Mucosa of stomach (tissue), 1 donor: ENCODE measurements around the gene IRGC.
"Not testable (repeated sequence)": the region's sequence is repeated elsewhere in the genome, so short reads cannot be mapped to it uniquely, and the experiment has no call there.

Experiments used
- H3K27me3 ChIP-seq: one replicate; pipeline ENCODE4 v1.7.0; 2013; ENCODE audit warnings: mild to moderate bottlenecking, low read length; ENCODE audit not compliant: control insufficient read depth, insufficient read depth
- H3K36me3 ChIP-seq: one replicate; pipeline ENCODE4 v1.7.0; 2013; ENCODE audit warnings: low read length; ENCODE audit not compliant: control insufficient read depth, insufficient read depth
- H3K4me1 ChIP-seq: one replicate; pipeline ENCODE4 v1.7.0; 2013; ENCODE audit warnings: mild to moderate bottlenecking, low read length; ENCODE audit not compliant: control insufficient read depth, insufficient read depth
- H3K4me3 ChIP-seq: one replicate; pipeline ENCODE4 v1.7.0; 2013; ENCODE audit warnings: low read length
- H3K9ac ChIP-seq: one replicate; pipeline ENCODE4 v1.7.0; 2013; ENCODE audit warnings: mild to moderate bottlenecking, low read length, moderate library complexity
- H3K9me3 ChIP-seq: one replicate; pipeline ENCODE4 v1.7.0; 2013; ENCODE audit warnings: mild to moderate bottlenecking, low read length, moderate library complexity; ENCODE audit not compliant: control insufficient read depth
- donor health status: Pancreatic carcinoma.

Gene IRGC

DNA sequence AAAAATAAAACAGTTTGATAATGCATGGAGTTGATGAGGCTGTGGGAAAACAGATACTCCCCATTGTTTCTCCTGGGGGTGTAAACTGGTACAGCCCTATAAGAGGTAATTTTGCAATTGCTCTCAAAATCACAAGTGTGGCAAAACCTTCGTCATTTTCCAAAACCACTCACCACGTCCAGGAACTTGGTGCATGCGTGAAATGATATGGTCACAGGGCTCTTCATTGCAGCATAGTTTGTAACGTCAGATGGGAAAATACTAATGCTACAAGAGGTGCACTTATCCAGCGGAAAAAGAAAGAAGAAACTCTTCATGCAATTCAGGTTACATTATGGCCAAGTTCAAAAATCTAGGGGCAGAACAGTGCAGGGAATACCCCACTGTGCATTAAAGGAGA is 34.1 kb upstream of the IRGC start:
- Histone ChIP-seq H3K9ac (no peak overlapping the region), H3K9me3 (no peaks in the 10 kb centered on the region), H3K36me3 (no peaks in the 10 kb centered on the region), H3K27me3 (no peaks in the 10 kb centered on the region), H3K4me3 (no peak overlapping the region), H3K4me1 (peaks cover 27% of the 10 kb centered on the region)

GRCh38 chr19:43682269-43682668 is 33.6 kb upstream of the IRGC start:
- not testable (repeated sequence) for H3K27me3 ChIP-seq, H3K36me3 ChIP-seq, H3K9me3 ChIP-seq, H3K9ac ChIP-seq, H3K4me3 ChIP-seq
- peaks cover 27% of the 10 kb centered on the region for H3K4me1 ChIP-seq

DNA sequence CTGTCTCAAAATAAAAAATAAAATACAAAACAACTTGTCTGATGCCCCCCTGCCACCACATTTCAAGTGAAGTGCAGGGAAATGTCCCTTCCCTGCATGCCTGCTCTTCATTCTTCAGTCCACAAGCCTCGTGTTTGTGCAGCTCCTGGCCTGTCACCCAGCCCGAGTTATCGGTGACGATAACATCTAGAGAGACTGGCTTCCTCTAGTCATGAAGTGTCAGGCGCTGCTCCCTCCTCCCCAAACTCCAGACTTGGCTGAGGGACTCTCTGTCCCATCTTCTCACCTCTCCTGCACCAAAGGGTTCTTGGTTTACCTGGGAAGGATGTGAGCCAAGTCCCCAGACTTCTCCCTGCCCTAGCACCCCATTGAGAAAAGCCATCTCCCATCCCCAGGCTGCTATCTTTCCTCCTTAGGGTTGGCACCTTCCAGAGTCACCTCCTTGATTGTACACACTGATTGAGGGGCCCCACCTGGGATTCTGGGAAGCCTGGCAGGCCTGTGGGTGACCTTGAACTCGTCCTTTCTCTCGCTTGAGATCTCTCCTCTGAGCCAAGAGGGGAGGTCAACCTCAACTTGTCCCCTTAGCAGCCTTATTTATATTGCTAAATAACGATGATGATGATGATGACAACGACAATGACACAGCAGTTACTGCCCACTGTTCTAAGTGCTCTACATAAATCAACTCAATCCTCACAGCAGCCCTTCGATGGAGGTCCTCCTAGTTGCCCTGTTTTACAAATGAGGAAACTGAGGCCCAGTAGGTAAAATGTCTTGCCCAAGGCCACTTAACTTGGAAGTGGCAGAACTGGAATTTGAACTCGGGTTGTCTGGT is 32.8 kb upstream of the IRGC start:
- Histone ChIP-seq H3K4me1 (peaks cover 27% of the 10 kb centered on the region), H3K36me3 (no peaks in the 10 kb centered on the region), H3K9ac (no peak overlapping the region), H3K27me3 (no peaks in the 10 kb centered on the region), H3K4me3 (no peak overlapping the region), H3K9me3 (no peaks in the 10 kb centered on the region)

DNA sequence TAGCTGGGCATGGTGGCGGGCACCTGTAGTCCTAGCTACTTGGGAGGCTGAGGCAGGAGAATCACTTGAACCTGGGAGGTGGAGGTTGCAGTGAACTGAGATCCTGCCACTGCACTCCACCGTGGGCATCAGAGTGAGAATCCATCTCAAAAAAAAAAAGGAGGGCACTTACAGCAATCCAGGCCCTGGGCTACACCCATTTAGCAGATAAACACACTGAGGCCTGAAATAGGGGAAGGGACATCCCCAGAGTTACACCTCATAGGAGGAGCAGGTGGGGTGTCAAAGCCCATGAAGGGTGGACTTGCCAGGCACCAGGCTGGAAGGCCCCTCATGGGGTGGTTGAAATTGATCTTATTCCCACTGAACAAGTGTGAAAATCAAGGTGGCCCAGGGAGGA is 32.0 kb upstream of the IRGC start:
- no peak overlapping the region for H3K4me3 ChIP-seq

DNA sequence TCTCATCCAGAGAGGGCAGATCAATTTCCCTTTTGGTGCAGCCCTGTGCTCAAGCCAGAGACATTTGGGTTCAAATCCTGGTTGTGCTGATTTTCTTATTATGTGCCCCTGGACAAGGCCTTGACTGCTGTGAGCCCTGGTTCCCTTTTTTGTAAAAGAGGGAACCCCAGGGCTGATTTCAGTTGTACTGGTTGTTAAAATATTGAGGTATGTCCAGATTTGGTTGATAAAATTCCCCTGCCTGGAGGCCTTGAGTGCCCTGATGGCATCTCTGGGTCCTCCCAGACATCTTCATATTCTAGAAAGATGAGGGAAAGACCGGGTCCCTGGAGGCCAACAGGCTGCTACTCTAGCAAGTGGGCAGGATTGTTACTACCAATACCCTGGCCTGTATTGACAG is 31.6 kb upstream of the IRGC start:
- Histone ChIP-seq H3K4me3 (no peak overlapping the region), H3K9me3 (no peaks in the 10 kb centered on the region), H3K9ac (no peak overlapping the region), H3K4me1 (peaks cover 19% of the 10 kb centered on the region), H3K27me3 (no peaks in the 10 kb centered on the region), H3K36me3 (no peaks in the 10 kb centered on the region)

More for the DNA sequence above, 32.0 kb upstream of the IRGC start:
- Histone ChIP-seq H3K4me1 (peaks cover 23% of the 10 kb centered on the region), H3K9ac (no peak overlapping the region), H3K27me3 (no peaks in the 10 kb centered on the region), H3K9me3 (no peaks in the 10 kb centered on the region), H3K36me3 (no peaks in the 10 kb centered on the region)

DNA sequence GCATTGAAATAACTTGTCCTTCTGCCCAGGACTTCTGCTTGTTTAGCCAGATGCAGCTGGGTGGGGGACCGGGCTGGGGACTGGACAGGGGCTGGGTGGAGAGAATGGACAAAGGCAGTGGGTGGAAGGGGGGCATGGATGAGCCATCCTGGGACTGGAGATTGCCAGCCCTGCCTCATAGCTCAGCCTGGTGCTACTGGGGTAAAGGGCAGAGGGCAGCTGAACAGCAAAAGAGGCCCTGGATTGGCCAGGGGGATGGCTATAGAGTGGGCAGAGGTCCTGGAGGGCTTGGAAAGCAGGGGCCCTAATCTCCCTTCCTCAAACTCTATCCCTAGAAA is 28.2 kb upstream of the IRGC start:
- Histone ChIP-seq H3K36me3 (no peaks in the 10 kb centered on the region), H3K9ac (no peak overlapping the region), H3K9me3 (no peaks in the 10 kb centered on the region), H3K4me3 (no peak overlapping the region), H3K27me3 (no peaks in the 10 kb centered on the region), H3K4me1 (peaks cover 10% of the 10 kb centered on the region)

GRCh38 chr19:43688059-43688701 is 27.7 kb upstream of the IRGC start:
- Histone ChIP-seq H3K4me3 (no peak overlapping the region), H3K27me3 (no peaks in the 10 kb centered on the region), H3K36me3 (no peaks in the 10 kb centered on the region), H3K4me1 (peaks cover 5% of the 10 kb centered on the region), H3K9ac (no peak overlapping the region), H3K9me3 (no peaks in the 10 kb centered on the region)

DNA sequence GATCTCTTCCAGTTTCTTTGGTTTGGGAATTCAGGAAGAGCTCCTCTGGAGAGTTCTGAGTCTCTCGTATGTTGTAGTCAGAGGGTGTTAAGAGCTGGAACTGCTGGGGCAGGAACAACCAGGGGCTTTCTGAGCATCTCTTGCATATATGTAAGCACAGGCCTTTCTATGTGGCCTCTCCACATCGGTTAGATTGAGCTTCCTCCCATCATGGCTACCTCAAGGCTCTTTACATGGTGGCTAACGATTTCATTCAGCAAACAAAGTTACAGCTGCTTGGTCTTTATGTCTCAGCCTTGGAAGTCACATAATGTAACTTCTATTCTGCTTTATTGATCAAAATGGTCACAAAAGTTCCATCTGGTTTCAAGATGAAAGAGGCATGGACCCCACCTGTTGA is 25.4 kb upstream of the IRGC start:
- H3K27me3 ChIP-seq, result no peaks in the 10 kb centered on the region
- H3K9me3 ChIP-seq, result no peaks in the 10 kb centered on the region
- H3K36me3 ChIP-seq, result no peaks in the 10 kb centered on the region
- no peak overlapping the region for H3K4me3 ChIP-seq
- no peak overlapping the region for H3K9ac ChIP-seq
- no peaks in the 10 kb centered on the region for H3K4me1 ChIP-seq

GRCh38 chr19:43690890-43691289 is 25.0 kb upstream of the IRGC start:
- no peak overlapping the region for H3K9ac ChIP-seq
- H3K27me3 ChIP-seq, result no peaks in the 10 kb centered on the region
- no peaks in the 10 kb centered on the region for H3K9me3 ChIP-seq
- no peaks in the 10 kb centered on the region for H3K36me3 ChIP-seq
- H3K4me1 ChIP-seq, result no peaks in the 10 kb centered on the region
- H3K4me3 ChIP-seq, result no peak overlapping the region

DNA sequence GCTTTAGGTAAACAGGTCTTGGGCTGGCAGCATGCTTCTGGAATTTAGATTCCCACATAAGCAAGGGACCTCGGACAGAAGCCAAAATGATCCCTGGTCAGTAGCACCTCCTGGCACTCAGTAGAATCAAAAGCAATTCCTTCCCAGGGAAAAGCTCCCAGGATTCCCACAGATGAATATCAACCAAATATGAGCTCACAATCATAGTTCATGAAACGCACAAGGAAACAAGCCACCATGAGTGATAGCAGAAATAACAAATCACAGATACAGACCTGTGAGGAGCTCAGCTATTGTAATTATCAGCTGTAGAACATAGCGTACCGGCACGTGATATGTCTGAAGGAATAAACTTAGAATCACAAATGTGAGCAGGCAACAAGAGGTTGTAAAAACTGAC is 24.1 kb upstream of the IRGC start:
- H3K9ac ChIP-seq, result no peak overlapping the region
- no peak overlapping the region for H3K4me3 ChIP-seq
- no peaks in the 10 kb centered on the region for H3K36me3 ChIP-seq
- H3K4me1 ChIP-seq, result no peaks in the 10 kb centered on the region
- no peaks in the 10 kb centered on the region for H3K27me3 ChIP-seq
- no peaks in the 10 kb centered on the region for H3K9me3 ChIP-seq

DNA sequence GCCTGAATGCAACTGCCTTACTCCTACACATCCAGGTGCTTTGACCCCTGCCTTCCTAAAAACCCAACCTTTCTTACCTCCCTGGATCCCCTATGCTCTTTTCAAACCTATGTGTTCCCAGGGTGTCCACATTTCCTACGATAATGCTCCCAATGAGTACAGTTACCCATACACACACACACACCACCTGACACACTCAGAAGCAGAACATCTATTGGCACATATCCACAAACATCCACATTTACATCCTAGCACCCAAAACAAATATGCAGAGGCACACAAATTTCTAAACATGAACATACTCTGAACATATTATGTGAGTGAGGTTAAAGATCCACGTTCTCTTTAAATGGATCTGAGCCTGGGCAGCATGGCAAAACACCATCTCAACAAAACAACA is 23.5 kb upstream of the IRGC start:
- Histone ChIP-seq H3K9ac (no peak overlapping the region), H3K4me1 (no peaks in the 10 kb centered on the region), H3K36me3 (no peaks in the 10 kb centered on the region), H3K27me3 (no peaks in the 10 kb centered on the region), H3K4me3 (no peak overlapping the region), H3K9me3 (no peaks in the 10 kb centered on the region)

DNA sequence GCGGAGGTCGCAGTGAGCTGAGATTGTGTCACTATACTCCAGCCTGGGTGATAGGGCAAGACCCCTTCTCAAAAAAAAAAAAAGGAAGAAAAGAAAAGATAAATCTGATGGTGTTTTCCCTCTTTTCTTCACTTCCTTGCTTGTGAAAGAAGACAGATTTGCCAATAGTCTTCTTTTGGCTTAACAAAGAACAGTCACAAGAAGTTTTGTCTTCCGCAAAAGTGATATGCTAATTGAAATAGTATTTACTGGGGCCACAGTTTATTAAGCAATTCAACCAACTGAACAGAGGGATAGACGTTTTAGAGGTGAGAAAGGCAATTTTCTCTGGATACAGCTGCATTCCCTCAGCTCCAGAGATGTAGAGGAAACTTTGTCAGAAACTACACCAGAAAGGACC is 23.0 kb upstream of the IRGC start:
- no peak overlapping the region for H3K4me3 ChIP-seq
- H3K27me3 ChIP-seq, result no peaks in the 10 kb centered on the region
- H3K4me1 ChIP-seq, result no peaks in the 10 kb centered on the region
- H3K36me3 ChIP-seq, result no peaks in the 10 kb centered on the region
- H3K9ac ChIP-seq, result no peak overlapping the region
- no peaks in the 10 kb centered on the region for H3K9me3 ChIP-seq
